K562 (cell line): ENCODE results near the gene CLCN1. TPM values are rescaled to one million over a fixed set of nuclear protein-coding genes. Genes with fewer than 3 reads are reported as not detected.

Source experiments
- ATAC-seq: fragments of 200-7000 bp; cut with Tn5 transposase; 3 replicates; pipeline ENCODE4 v1.9.1; 2020; ENCODE audit warnings: moderate library complexity
- BruUV-seq: library from RNA; stranded (reverse); fragments of 400-500 nt; replicated peaks from 2 replicates; lab custom pipeline; 2021; lab: Mats Ljungman, UMichigan
- CTCF ChIA-PET: fragments of 300-600 bp; formaldehyde crosslinking; extraction: SDS; loops from one replicate; lab custom pipeline; 2021; ENCODE audit warnings: low intra/inter-chr PET ratio; lab: Yijun Ruan, JAX
- POLR2A ChIA-PET: fragments of 300-600, 350-650 bp; sonication (Branson Sonifier 250); formaldehyde crosslinking; extraction: SDS; loops from one replicate; lab custom pipeline; 2021; ENCODE audit warnings: antibody characterized with exemption, inconsistent platforms; lab: Yijun Ruan, JAX
- DNase-seq, 4 experiments: peaks; one replicate each; pipeline versions ENCODE4 v3.0.0 to v3.0.0-alpha.2; 2011 to 2018; ENCODE audit warnings: low spot score in 3 of 4, mixed read lengths in 3 of 4; ENCODE audit errors: extremely low read depth in 1 of 4
- FAIRE-seq: peaks from 2 replicates; lab custom pipeline; 2011; peaks lifted over from hg19 to GRCh38; lab: Jason Lieb, UNC
- H2AFZ ChIP-seq: 2 replicates; pipeline ENCODE4 v1.6.0; 2011; ENCODE audit warnings: low read depth, low read length, control low read depth, inconsistent platforms
- H3K27ac ChIP-seq: fragments of 200-600 bp; 3 replicates; pipeline ENCODE4 v1.8.0; 2011; ENCODE audit warnings: low read depth, mild to moderate bottlenecking, control low read depth, inconsistent platforms, low read length, moderate library complexity, mixed read lengths; ENCODE audit errors: extremely low read depth
- H3K27me3 ChIP-seq, 2 experiments: fragments of 300-600 bp in 1 of 2; 2 replicates in 1 of 2; 3 replicates in 1 of 2; pipeline versions ENCODE4 v1.6.0 to v1.8.0; 2011; ENCODE audit warnings: inconsistent platforms in 2 of 2, low read length in 2 of 2, mild to moderate bottlenecking in 1 of 2, mixed read lengths in 1 of 2, moderate library complexity in 1 of 2; ENCODE audit not compliant: control insufficient read depth in 2 of 2, insufficient read depth in 2 of 2
- H3K36me3 ChIP-seq: fragments of 300-600 bp; 3 replicates; pipeline ENCODE4 v1.8.0; 2011; ENCODE audit warnings: mild to moderate bottlenecking, low read length, inconsistent platforms; ENCODE audit not compliant: control insufficient read depth, insufficient read depth
- H3K4me1 ChIP-seq, 2 experiments: fragments of 200-600 bp in 1 of 2; replicated peaks in 1 of 2; 2 replicates in 1 of 2; 3 replicates in 1 of 2; pipeline versions ENCODE4 v1.5.1 to v1.8.0; 2011; ENCODE audit warnings: inconsistent platforms in 2 of 2, low read length in 2 of 2, mild to moderate bottlenecking in 1 of 2, mixed read lengths in 1 of 2, moderate library complexity in 1 of 2; ENCODE audit not compliant: control insufficient read depth in 2 of 2, insufficient read depth in 2 of 2
- H3K4me2 ChIP-seq: 2 replicates; pipeline ENCODE4 v1.6.1; 2011; ENCODE audit warnings: low read length, control low read depth, inconsistent platforms, mixed read lengths; ENCODE audit not compliant: insufficient read depth
- H3K4me3 ChIP-seq: fragments of 200-600 bp; sonication (generic), shearing (Covaris generic); 2 replicates; pipeline ENCODE4 v1.5.1; 2016; ENCODE audit warnings: control low read depth, inconsistent platforms
- H3K79me2 ChIP-seq: fragments of 200-600 bp; 3 replicates; pipeline ENCODE4 v1.8.0; 2011; ENCODE audit warnings: low read length, inconsistent platforms; ENCODE audit not compliant: control insufficient read depth, insufficient read depth
- H3K9ac ChIP-seq, 2 experiments: 2 replicates each; pipeline versions ENCODE4 v1.6.0 to v1.6.1; 2011; ENCODE audit warnings: low read depth in 2 of 2, low read length in 2 of 2, control low read depth in 1 of 2, inconsistent platforms in 1 of 2, mild to moderate bottlenecking in 1 of 2, mixed read lengths in 1 of 2; ENCODE audit not compliant: insufficient read depth in 1 of 2
- H3K9me1 ChIP-seq: one replicate; pipeline ENCODE4 v1.6.0; 2011; ENCODE audit warnings: inconsistent platforms, mild to moderate bottlenecking, low read length, moderate library complexity; ENCODE audit not compliant: control insufficient read depth, insufficient read depth
- H3K9me3 ChIP-seq: replicated peaks from 2 replicates; pipeline ENCODE4 v1.5.1; 2011; ENCODE audit warnings: low read depth, low read length, inconsistent platforms; ENCODE audit not compliant: control insufficient read depth, insufficient read depth
- H4K20me1 ChIP-seq: replicated peaks from 2 replicates; pipeline ENCODE4 v1.6.1; 2011; ENCODE audit warnings: low read length, inconsistent platforms, mixed read lengths; ENCODE audit not compliant: control insufficient read depth, insufficient read depth
- ARID2 ChIP-seq: fragments of 450-650 bp; IDR thresholded peaks from 2 replicates; pipeline ENCODE4 v1.6.1; 2017; ENCODE audit warnings: antibody characterized with exemption, mild to moderate bottlenecking
- ESRRA ChIP-seq: fragments of 450-650 bp; IDR thresholded peaks from 2 replicates; pipeline ENCODE4 v1.6.1; 2014; ENCODE audit warnings: low read depth, mild to moderate bottlenecking, moderate library complexity, borderline replicate concordance
- HSF4 ChIP-seq: fragments of 250-450 bp; sonication (Bioruptor Pico); IDR thresholded peaks from 2 replicates; pipeline ENCODE4 v2.1.2; 2022; ENCODE audit warnings: mild to moderate bottlenecking, moderate library complexity, borderline replicate concordance
- MBD1 ChIP-seq: fragments of 250-450 bp; sonication (Bioruptor Pico); IDR thresholded peaks from 2 replicates; pipeline ENCODE4 v1.8.0; 2022; ENCODE audit warnings: inconsistent platforms
- MED1 ChIP-seq: sonication (generic); formaldehyde crosslinking; IDR thresholded peaks from 2 replicates; pipeline ENCODE4 v1.8.1; 2023; ENCODE audit warnings: missing genetic modification reagents, borderline replicate concordance
- MTA2 ChIP-seq: fragments of 450-650 bp; IDR thresholded peaks from 2 replicates; pipeline ENCODE4 v1.6.1; 2016; ENCODE audit warnings: low read depth
- SAFB ChIP-seq: fragments of 200-400 bp; formaldehyde crosslinking; IDR thresholded peaks from 2 replicates; pipeline ENCODE4 v1.6.1; 2017; ENCODE audit warnings: low read depth, low read length, borderline replicate concordance
- YY1 ChIP-seq, 3 experiments: IDR thresholded peaks; 2 replicates each; pipeline ENCODE4 v1.6.1; 2011; ENCODE audit warnings: low read length in 2 of 3, mild to moderate bottlenecking in 2 of 3, moderate library complexity in 2 of 3, borderline replicate concordance in 1 of 3, control low read depth in 1 of 3, low read depth in 1 of 3; ENCODE audit not compliant: insufficient read depth in 3 of 3, insufficient replicate concordance in 2 of 3, control insufficient read depth in 1 of 3, insufficient read length in 1 of 3; ENCODE audit errors: extremely low read depth in 1 of 3
- ZBTB49 ChIP-seq: sonication (generic); formaldehyde crosslinking; IDR thresholded peaks from 2 replicates; pipeline ENCODE4 v1.8.0; 2022; ENCODE audit warnings: missing genetic modification reagents, mild to moderate bottlenecking, borderline replicate concordance
- ZNF263 ChIP-seq: sonication (generic); formaldehyde crosslinking; IDR thresholded peaks from 2 replicates; pipeline ENCODE4 v1.8.0; 2022; ENCODE audit warnings: mild to moderate bottlenecking, missing genetic modification reagents, borderline replicate concordance
- WGBS: fragments of 100-300 bp; shearing (Covaris generic); methylation state at CpG from one replicate; pipeline ENCODE4 v1.1.6; 2016; ENCODE audit warnings: low coverage, mixed read lengths; ENCODE audit not compliant: insufficient coverage; ENCODE audit errors: missing lambda C conversion rate; 5-methylcytosine and 5-hydroxymethylcytosine counted together
- in situ Hi-C: fragments of 300-500 bp; cut with MboI; formaldehyde crosslinking; loops from 4 replicates; pipeline ENCODE4 v1.15.0; 2018; ENCODE audit warnings: inconsistent platforms, mixed read lengths
- intact Hi-C: fragments of 100-400 bp; cut with micrococcal nuclease; formaldehyde crosslinking; loops from 2 replicates; pipeline ENCODE4 v1.14.2; 2022
- polyA plus RNA-seq, 8 experiments: library from polyadenylated mRNA; depleted of rRNA in 4 of 8; stranded (reverse) in 5 of 8; unstranded in 3 of 8; fragments of >200 nt; fragmentation: Nextera tagmentation in 2 of 8; fragmentation: Illumina TruSeq in 1 of 8; extraction: Ambion mirVana in 2 of 8; extraction: Trizol in 1 of 8; gene quantifications; 2 replicates each; pipeline versions ENCODE4 v1.2.1 to v1.2.3, GENCODE V29; 2011 to 2014; ENCODE audit warnings: inconsistent platforms in 1 of 8, missing spikeins in 1 of 8
- total RNA-seq, 7 experiments: library from RNA; depleted of rRNA in 6 of 7; stranded (reverse); fragments of >200 nt in 6 of 7; fragmentation: Illumina TruSeq in 2 of 7; extraction: Trizol in 2 of 7; gene quantifications; 2 replicates each; pipeline versions ENCODE4 v1.2.1 to v1.2.3, GENCODE V29; 2011 to 2021; ENCODE audit warnings: low replicate concordance in 1 of 7
- TF ChIP-seq, protein P1 (sequence below): fragments of 200-800 bp; sonication (Bioruptor generic); IDR thresholded peaks from 2 replicates; pipeline ENCODE4 v1.6.1; 2017; ENCODE audit warnings: missing genetic modification characterization, missing compliant biosample characterization
- TF ChIP-seq, protein P2 (sequence below): fragments of 250-450 bp; sonication (Bioruptor Pico); IDR thresholded peaks from 2 replicates; pipeline ENCODE4 v1.8.0; 2021; ENCODE audit warnings: borderline replicate concordance, mild to moderate bottlenecking, moderate library complexity; ENCODE audit not compliant: poor library complexity, severe bottlenecking

The CLCN1 gene
- total and polyA plus RNA-seq, 9 of the 15 experiments (the other 6 are each of a cell fraction or from before 2014, with no cell fraction given): 0.01 to 0.11 (median 0.04) TPM; not detected in 4

DNA sequence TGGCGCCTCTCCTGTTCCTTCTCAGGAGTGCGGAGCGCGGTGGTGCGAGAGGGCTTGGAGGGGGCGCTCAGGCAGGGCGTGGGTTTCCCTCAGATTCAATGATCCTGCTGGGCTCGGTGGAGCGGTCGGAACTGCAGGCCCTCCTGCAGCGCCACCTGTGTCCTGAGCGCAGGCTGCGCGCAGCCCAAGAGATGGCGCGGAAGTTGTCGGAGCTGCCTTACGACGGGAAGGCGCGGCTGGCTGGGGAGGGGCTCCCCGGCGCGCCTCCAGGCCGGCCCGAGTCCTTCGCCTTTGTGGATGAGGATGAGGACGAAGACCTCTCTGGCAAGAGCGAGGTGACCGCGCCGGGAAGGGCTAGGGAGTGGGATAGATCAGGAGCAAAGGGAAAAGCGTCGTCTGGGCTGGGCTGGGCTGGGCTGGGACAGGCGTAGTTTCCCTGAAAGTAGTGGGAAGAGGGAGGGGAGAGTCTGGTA lies 29.6 kb downstream of the CLCN1 start (continued):
- TF ChIP-seq YY1 (IDR thresholded peaks at IDR 0.05; ENCODE audit: borderline replicate concordance in 1 of 3, control insufficient read depth in 1 of 3, extremely low read depth in 1 of 3, insufficient read depth in 3 of 3, insufficient read length in 1 of 3, insufficient replicate concordance in 2 of 3, low read depth in 1 of 3, low read length in 2 of 3): peak; percentile 29 to 71 (median 70)

DNA sequence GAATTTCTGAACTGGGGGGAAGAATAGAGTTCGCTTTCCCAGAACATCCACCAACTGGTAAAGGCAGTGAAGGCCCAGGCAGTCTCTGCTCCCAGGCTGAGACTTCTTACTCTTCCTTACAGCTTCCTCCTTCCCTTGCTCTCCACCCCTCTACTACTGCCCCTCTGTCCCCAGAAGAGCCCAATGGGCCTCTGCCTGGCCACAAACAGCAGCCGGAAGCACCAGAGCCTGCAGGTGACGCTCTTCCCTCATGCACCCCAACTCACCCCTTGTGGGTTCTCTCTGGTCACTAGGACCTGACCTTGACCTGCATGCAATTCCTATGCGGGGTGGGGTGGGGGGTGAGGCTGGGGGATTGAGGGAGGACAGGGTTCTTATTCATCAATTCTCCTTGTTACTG lies 30.1 kb downstream of the CLCN1 start:
- no peaks in the 10 kb centered on the region for H3K9me1 ChIP-seq
- intact Hi-C loops: loop anchor here (2.0 to 5.0 kb wide), 2 partner anchors 36 to 71 kb away; partner anchors contain the start of gene ZYX
- peak overlapping the region; percentile 65; the same call in 1 of the 2 replicates for H3K4me2 ChIP-seq
- ChIA-PET CTCF (interaction anchor here (0.6 to 1.0 kb wide), 2 partner anchors 70 to 724 kb away, joined by 3 read pairs; no protein-coding TSS in a partner anchor), POLR2A (interaction anchor here (1.5 kb wide), 1 partner anchor 12 kb away, joined by 5 read pairs; no protein-coding TSS in a partner anchor)
- ATAC-seq: peak; percentile 72
- H3K4me1 ChIP-seq: peaks cover 0 to 7% of the 10 kb centered on the region in 2 experiments; a peak in 3 of 5 replicates
- no peak overlapping the region for H3K4me3 ChIP-seq
- peaks cover 35 to 57% of the 10 kb centered on the region in 2 experiments for H3K27me3 ChIP-seq
- peak in 1 of 4 experiments; percentile 39 for DNase-seq
- WGBS: 43% methylated on average over 4 of the region's 4 CpGs
- no peaks in the 10 kb centered on the region for H4K20me1 ChIP-seq
- no peak overlapping the region for H3K27ac ChIP-seq
- no peaks in the 10 kb centered on the region for H3K79me2 ChIP-seq
- H3K9me3 ChIP-seq: no peaks in the 10 kb centered on the region
- no peak for FAIRE-seq
- no peaks in the 10 kb centered on the region for H3K36me3 ChIP-seq
- peak overlapping the region; percentile 87 for H2AFZ ChIP-seq
- H3K9ac ChIP-seq: no peak overlapping the region
- BruUV-seq: no TSS peak
- in situ Hi-C loops: no loop called here
- TF ChIP-seq MBD1 (no peak), MED1 (CRISPR knock-in tag) (no peak), MTA2 (no peak), ESRRA (peak; percentile 32; the same call in 1 of the 2 replicates), HSF4 (CRISPR knock-in tag) (no peak), ZBTB49 (no peak), ZNF263 (CRISPR knock-in tag) (no peak), ARID2 (peak; percentile 53; the same call in 1 of the 2 replicates), SAFB (no peak)
- TF ChIP-seq, protein P1, sequence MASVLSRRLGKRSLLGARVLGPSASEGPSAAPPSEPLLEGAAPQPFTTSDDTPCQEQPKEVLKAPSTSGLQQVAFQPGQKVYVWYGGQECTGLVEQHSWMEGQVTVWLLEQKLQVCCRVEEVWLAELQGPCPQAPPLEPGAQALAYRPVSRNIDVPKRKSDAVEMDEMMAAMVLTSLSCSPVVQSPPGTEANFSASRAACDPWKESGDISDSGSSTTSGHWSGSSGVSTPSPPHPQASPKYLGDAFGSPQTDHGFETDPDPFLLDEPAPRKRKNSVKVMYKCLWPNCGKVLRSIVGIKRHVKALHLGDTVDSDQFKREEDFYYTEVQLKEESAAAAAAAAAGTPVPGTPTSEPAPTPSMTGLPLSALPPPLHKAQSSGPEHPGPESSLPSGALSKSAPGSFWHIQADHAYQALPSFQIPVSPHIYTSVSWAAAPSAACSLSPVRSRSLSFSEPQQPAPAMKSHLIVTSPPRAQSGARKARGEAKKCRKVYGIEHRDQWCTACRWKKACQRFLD: no peak
- TF ChIP-seq, protein P2, sequence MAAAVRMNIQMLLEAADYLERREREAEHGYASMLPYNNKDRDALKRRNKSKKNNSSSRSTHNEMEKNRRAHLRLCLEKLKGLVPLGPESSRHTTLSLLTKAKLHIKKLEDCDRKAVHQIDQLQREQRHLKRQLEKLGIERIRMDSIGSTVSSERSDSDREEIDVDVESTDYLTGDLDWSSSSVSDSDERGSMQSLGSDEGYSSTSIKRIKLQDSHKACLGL (CRISPR knock-in tag): no peak
